Mesendoderm (in vitro differentiated cells): ENCODE data around the gene ARHGAP11A.

Source experiments
- DNase-seq: peaks from one replicate; pipeline ENCODE4 v3.0.0; 2013
- H2AK5ac ChIP-seq: 2 replicates; pipeline ENCODE4 v1.6.1; 2013; ENCODE audit warnings: low read length, inconsistent platforms
- H2BK120ac ChIP-seq: 2 replicates; pipeline ENCODE4 v1.6.1; 2013; ENCODE audit warnings: low read depth, mild to moderate bottlenecking, low read length, moderate library complexity, mixed read lengths
- H2BK15ac ChIP-seq: replicated peaks from 2 replicates; pipeline ENCODE4 v1.6.1; 2013; ENCODE audit warnings: low read depth, mild to moderate bottlenecking, moderate library complexity
- H2BK5ac ChIP-seq: 2 replicates; pipeline ENCODE4 v1.6.1; 2013; ENCODE audit warnings: low read length, inconsistent platforms
- H3K18ac ChIP-seq: 2 replicates; pipeline ENCODE4 v1.6.1; 2013; ENCODE audit warnings: mild to moderate bottlenecking, low read length, mixed read lengths
- H3K23ac ChIP-seq: one replicate; pipeline ENCODE4 v1.6.1; 2013; ENCODE audit warnings: low read length
- H3K27ac ChIP-seq: 2 replicates; pipeline ENCODE4 v1.5.1; 2013; ENCODE audit warnings: low read depth, mild to moderate bottlenecking, inconsistent platforms, low read length, moderate library complexity
- H3K27me3 ChIP-seq: 2 replicates; pipeline ENCODE4 v1.6.1; 2013; ENCODE audit warnings: low read length, control low read depth, mild to moderate bottlenecking, inconsistent platforms; ENCODE audit not compliant: insufficient read depth, poor library complexity
- H3K36me3 ChIP-seq: 2 replicates; pipeline ENCODE4 v1.6.1; 2013; ENCODE audit warnings: low read length, inconsistent platforms; ENCODE audit not compliant: control insufficient read depth, insufficient read depth
- H3K4ac ChIP-seq: one replicate; pipeline ENCODE4 v1.6.1; 2013; ENCODE audit warnings: low read depth, mild to moderate bottlenecking, low read length, moderate library complexity
- H3K4me1 ChIP-seq: 2 replicates; pipeline ENCODE4 v1.6.1; 2013; ENCODE audit warnings: low read depth, low read length, inconsistent platforms; ENCODE audit not compliant: control insufficient read depth
- H3K4me2 ChIP-seq: 2 replicates; pipeline ENCODE4 v1.6.1; 2013; ENCODE audit warnings: low read length
- H3K4me3 ChIP-seq: 2 replicates; pipeline ENCODE4 v1.5.1; 2013; ENCODE audit warnings: mild to moderate bottlenecking, low read length
- H3K56ac ChIP-seq: one replicate; pipeline ENCODE4 v1.6.1; 2013; ENCODE audit warnings: low read length
- H3K79me1 ChIP-seq: 2 replicates; pipeline ENCODE4 v1.6.1; 2013; ENCODE audit warnings: low read length, inconsistent platforms
- H3K79me2 ChIP-seq: 2 replicates; pipeline ENCODE4 v1.6.1; 2013; ENCODE audit warnings: mild to moderate bottlenecking, low read length; ENCODE audit not compliant: control insufficient read depth, insufficient read depth
- H3K9ac ChIP-seq: 2 replicates; pipeline ENCODE4 v1.6.1; 2013; ENCODE audit warnings: low read length, inconsistent platforms
- H4K5ac ChIP-seq: one replicate; pipeline ENCODE4 v1.6.1; 2013; ENCODE audit warnings: low read length
- H4K8ac ChIP-seq: one replicate; pipeline ENCODE4 v1.6.1; 2013; ENCODE audit warnings: low read depth, mild to moderate bottlenecking, control low read depth, low read length, moderate library complexity
- WGBS: extraction: QIAGEN DNeasy Blood & Tissue Kit; methylation state at CpG from one replicate; pipeline ENCODE4 v1.1.7; 2013; ENCODE audit warnings: low lambda C conversion rate, missing lambda C conversion rate; ENCODE audit not compliant: insufficient coverage; ENCODE audit errors: extremely low coverage; 5-methylcytosine and 5-hydroxymethylcytosine counted together

The ARHGAP11A gene

DNA sequence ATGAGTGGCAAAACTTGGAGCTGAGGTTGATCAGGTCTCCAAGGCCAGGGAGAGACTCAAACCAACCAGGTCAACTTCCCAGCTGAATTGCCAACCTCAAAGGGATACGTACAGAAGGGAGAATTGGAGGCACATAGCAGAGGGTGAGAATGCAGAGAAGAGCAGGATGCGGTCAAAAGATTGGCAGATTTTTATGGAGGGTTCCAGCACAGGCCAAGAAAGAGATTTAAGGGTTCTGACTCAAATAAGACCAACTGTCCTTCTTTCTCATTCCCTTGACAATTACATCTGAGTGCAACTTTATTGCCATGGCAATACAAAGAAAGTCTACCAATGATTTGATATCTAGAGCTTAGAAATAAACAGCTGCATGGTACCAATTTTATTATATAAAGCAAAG lies 59.4 kb downstream of the ARHGAP11A start:
- Histone ChIP-seq H2BK120ac (no peak overlapping the region), H3K56ac (no peak overlapping the region), H3K4me3 (no peak overlapping the region), H3K4me1 (peaks cover 5% of the 10 kb centered on the region), H4K8ac (no peak overlapping the region), H2AK5ac (no peak overlapping the region), H3K36me3 (no peaks in the 10 kb centered on the region), H3K18ac (no peak overlapping the region), H4K5ac (no peak overlapping the region), H2BK15ac (no peak overlapping the region), H2BK5ac (no peak overlapping the region), H3K27ac (no peak overlapping the region), H3K4me2 (no peak overlapping the region), H3K27me3 (no peaks in the 10 kb centered on the region), H3K79me1 (no peaks in the 10 kb centered on the region), H3K79me2 (no peaks in the 10 kb centered on the region), H3K23ac (no peak overlapping the region), H3K9ac (no peak overlapping the region), H3K4ac (no peak overlapping the region)
- no CpG with 5 or more reads among the region's 2 CpGs for WGBS
- DNase-seq, result no peak

DNA sequence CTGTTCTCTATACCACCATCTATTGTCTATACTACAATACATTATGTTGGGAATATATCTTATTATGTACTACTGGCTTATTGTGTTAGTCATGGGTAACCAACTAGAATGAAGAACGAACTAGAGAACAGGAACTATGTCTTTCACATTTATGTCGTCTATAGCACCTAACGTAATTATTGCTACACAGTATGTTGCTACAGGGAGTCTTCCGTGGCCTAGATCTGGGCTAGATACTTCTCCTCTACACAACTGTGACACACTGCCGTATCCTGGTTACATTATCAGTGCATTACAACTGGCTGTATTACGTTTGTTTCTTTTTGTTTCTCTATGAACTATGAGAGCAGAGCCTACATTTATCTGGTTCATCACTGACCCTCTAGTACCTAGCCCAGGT lies 60.2 kb downstream of the ARHGAP11A start:
- no peak overlapping the region for H3K18ac ChIP-seq
- WGBS, result no CpG with 5 or more reads among the region's 6 CpGs

DNA sequence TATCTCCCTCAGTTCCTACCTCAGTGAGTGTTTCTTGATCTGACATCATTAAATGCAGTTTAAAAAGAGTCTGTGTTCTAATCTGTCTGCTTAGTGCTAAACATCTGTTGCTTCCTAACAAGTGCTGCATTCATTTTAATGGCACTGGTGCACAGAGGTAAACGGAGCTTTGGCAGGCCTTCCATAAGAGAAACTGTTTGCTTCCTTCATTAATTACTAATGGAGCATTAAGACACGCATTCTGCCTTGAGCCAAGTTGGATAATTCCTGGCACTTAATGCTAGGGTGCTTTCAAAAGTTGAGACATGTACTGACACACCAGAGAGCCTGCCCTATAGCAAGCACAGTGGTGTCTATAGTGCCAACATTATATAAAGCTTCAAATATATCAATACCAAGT lies 60.9 kb downstream of the ARHGAP11A start:
- no peak overlapping the region for H3K27ac ChIP-seq
- no peaks in the 10 kb centered on the region for H3K27me3 ChIP-seq
- no peak overlapping the region for H3K4ac ChIP-seq
- no peak overlapping the region for H2BK15ac ChIP-seq
- H3K9ac ChIP-seq, result no peak overlapping the region
- H3K56ac ChIP-seq, result no peak overlapping the region
- H3K36me3 ChIP-seq, result no peaks in the 10 kb centered on the region
- H2BK120ac ChIP-seq, result no peak overlapping the region
- H3K79me2 ChIP-seq, result no peaks in the 10 kb centered on the region
- H3K18ac ChIP-seq, result no peak overlapping the region
- no peak overlapping the region for H3K4me3 ChIP-seq
- WGBS, result no CpG with 5 or more reads among the region's 2 CpGs
- no peak for DNase-seq
- no peak overlapping the region for H2AK5ac ChIP-seq
- no peak overlapping the region for H2BK5ac ChIP-seq
- H3K4me2 ChIP-seq, result no peak overlapping the region
- no peak overlapping the region for H4K8ac ChIP-seq
- H3K4me1 ChIP-seq, result no peaks in the 10 kb centered on the region
- no peaks in the 10 kb centered on the region for H3K79me1 ChIP-seq
- H3K23ac ChIP-seq, result no peak overlapping the region
- H4K5ac ChIP-seq, result no peak overlapping the region

More for the DNA sequence above, 60.2 kb downstream of the ARHGAP11A start:
- Histone ChIP-seq H3K4ac (no peak overlapping the region), H3K4me1 (no peaks in the 10 kb centered on the region), H3K36me3 (no peaks in the 10 kb centered on the region), H2BK120ac (no peak overlapping the region), H3K4me3 (no peak overlapping the region), H3K27me3 (no peaks in the 10 kb centered on the region), H3K4me2 (no peak overlapping the region), H3K56ac (no peak overlapping the region), H3K79me2 (no peaks in the 10 kb centered on the region), H4K5ac (no peak overlapping the region), H3K23ac (no peak overlapping the region), H2BK5ac (no peak overlapping the region), H3K9ac (no peak overlapping the region), H2BK15ac (no peak overlapping the region), H3K79me1 (no peaks in the 10 kb centered on the region), H2AK5ac (no peak overlapping the region), H3K27ac (no peak overlapping the region), H4K8ac (no peak overlapping the region)
- DNase-seq, result no peak

DNA sequence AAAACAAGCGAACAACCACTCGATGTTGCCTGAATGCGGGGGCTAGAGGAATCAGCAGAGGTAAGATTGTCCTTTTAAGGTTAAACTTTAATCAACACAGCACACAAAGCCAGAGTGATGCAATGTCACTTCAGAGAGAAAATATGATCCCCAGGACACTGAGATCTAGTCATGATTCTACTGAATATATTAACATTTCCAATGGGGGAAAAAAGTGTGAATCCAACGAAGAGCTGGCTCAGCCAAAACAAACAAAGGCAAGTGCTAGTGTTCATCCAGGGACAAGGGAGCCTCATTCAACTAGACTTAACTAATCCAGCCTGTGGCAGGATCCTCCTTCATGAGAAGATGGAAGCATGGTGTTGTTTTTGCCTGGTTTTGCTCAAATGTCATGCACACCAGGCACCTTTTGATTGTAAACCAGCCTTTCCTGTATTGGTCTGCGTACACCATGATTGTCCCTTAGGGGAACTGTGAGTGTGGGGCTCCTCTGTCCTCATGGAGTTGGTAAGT lies 62.0 kb downstream of the ARHGAP11A start:
- H3K4me2 ChIP-seq, result no peak overlapping the region
- no peaks in the 10 kb centered on the region for H3K79me2 ChIP-seq
- H3K18ac ChIP-seq, result no peak overlapping the region
- H3K4me3 ChIP-seq, result no peak overlapping the region
- no peaks in the 10 kb centered on the region for H3K4me1 ChIP-seq
- H4K8ac ChIP-seq, result no peak overlapping the region
- H3K23ac ChIP-seq, result no peak overlapping the region
- no peak overlapping the region for H3K4ac ChIP-seq
- H2AK5ac ChIP-seq, result no peak overlapping the region
- H2BK120ac ChIP-seq, result no peak overlapping the region
- no peaks in the 10 kb centered on the region for H3K79me1 ChIP-seq
- no peak overlapping the region for H2BK5ac ChIP-seq
- no peaks in the 10 kb centered on the region for H3K36me3 ChIP-seq
- H3K56ac ChIP-seq, result no peak overlapping the region
- no peak overlapping the region for H3K27ac ChIP-seq
- no CpG with 5 or more reads among the region's 5 CpGs for WGBS
- H4K5ac ChIP-seq, result no peak overlapping the region
- no peak overlapping the region for H2BK15ac ChIP-seq
- no peak for DNase-seq
- H3K27me3 ChIP-seq, result no peaks in the 10 kb centered on the region
- no peak overlapping the region for H3K9ac ChIP-seq

DNA sequence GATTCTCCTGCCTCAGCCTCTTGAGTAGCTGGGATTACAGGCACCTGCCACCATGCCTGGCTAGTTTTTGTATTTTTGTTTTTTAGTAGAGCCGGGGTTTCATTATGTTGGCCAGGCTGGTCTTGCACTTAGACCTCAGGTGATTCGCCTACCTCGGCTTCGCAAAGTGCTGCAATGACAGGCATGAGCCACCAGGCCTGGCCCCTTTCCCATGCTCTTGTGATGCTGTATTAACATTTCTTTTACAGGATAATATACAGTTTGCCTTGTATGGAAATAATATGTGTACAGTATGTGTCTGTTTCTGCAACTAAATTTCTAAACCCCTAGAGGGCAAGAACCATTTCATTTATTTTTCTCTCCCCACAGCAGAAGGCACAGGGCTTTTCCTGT lies 64.0 kb downstream of the ARHGAP11A start:
- peak; percentile 22 for DNase-seq
- Histone ChIP-seq H3K79me1 (no peaks in the 10 kb centered on the region), H3K56ac (no peak overlapping the region), H3K27me3 (no peaks in the 10 kb centered on the region), H3K79me2 (no peaks in the 10 kb centered on the region), H4K8ac (no peak overlapping the region), H3K4ac (no peak overlapping the region), H3K23ac (no peak overlapping the region), H3K4me3 (no peak overlapping the region), H3K36me3 (no peaks in the 10 kb centered on the region), H3K27ac (no peak overlapping the region), H2BK15ac (no peak overlapping the region), H3K9ac (no peak overlapping the region), H2BK5ac (no peak overlapping the region), H3K4me2 (no peak overlapping the region), H3K18ac (no peak overlapping the region), H2BK120ac (no peak overlapping the region), H2AK5ac (no peak overlapping the region), H4K5ac (no peak overlapping the region), H3K4me1 (no peaks in the 10 kb centered on the region)
- no CpG with 5 or more reads among the region's 4 CpGs for WGBS

DNA sequence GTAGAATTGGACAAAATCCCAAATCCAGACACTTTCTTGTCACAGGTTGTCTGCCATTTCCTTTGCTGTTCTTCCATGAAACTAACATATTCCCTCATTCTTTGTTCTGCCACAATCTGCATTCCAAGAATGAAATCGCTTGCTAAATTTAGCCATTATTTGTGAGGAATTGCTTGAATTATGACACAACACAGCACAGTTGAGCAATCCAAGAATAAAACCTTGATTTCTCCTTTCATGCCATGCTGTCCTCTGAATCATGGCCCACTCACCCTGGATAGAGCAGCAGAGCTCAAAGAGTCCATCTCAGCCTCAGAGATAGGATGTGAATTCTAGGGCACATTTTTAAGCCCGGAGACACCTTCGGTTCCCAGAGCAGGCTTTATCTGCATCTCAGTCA lies 67.3 kb downstream of the ARHGAP11A start:
- Histone ChIP-seq H3K9ac (no peak overlapping the region), H2BK15ac (no peak overlapping the region), H3K56ac (no peak overlapping the region), H3K18ac (no peak overlapping the region), H3K27me3 (no peaks in the 10 kb centered on the region), H3K4me1 (no peaks in the 10 kb centered on the region), H4K5ac (no peak overlapping the region), H3K79me1 (no peaks in the 10 kb centered on the region), H3K4me2 (no peak overlapping the region), H3K4me3 (no peak overlapping the region), H2AK5ac (no peak overlapping the region), H3K23ac (no peak overlapping the region), H3K36me3 (no peaks in the 10 kb centered on the region), H3K79me2 (no peaks in the 10 kb centered on the region), H2BK5ac (no peak overlapping the region), H3K4ac (no peak overlapping the region), H2BK120ac (no peak overlapping the region), H3K27ac (no peak overlapping the region), H4K8ac (no peak overlapping the region)
- no CpG with 5 or more reads among the region's 3 CpGs for WGBS
- DNase-seq, result no peak
